Measurements from ENCODE around the gene ACOT7. TPM values are rescaled to one million over a fixed set of nuclear protein-coding genes. Genes with fewer than 3 reads are reported as not detected.
"Not testable (repeated sequence)": the region's sequence is repeated elsewhere in the genome, so short reads cannot be mapped to it uniquely, and the experiment has no call there.

ACOT7 gene
- total RNA-seq, 1 experiment from 2014 or later, result 120 TPM

DNA sequence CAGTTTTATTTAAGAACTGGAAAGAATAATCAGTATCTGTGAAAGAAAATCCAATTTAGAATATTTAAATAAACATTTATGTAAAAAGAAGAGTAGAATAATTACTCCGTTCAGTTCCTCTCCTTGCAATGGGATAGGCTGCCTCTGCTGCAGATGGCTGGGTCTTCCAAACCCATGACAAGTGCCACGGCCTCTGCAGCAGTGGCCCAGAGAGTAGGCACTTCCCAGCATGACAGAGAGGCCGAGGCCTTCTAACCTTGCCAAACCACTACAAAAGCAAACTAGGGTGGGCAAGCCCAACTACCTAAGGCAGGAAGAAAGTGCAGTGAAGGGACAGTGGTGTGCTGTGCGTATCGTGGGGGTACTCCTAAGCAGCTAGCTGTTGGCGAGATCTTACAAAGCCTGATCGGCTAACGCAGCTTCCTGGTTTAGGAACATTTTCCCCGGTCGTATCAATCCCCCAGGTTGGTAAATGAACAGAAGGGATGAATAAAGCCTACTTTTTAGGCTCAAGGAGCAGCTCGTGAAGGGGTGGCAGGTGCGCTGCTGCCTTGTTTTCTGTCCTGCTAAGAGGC, 172.3 kb downstream of the ACOT7 start:
- 0 out of 2 replicates have a peak, but pooled peaks cover 6% of the 10 kb centered on the region for H3K36me3 ChIP-seq (ENCODE audit: control insufficient read depth, insufficient read depth, low read length)
- no peaks in the 10 kb centered on the region for H3K27me3 ChIP-seq (ENCODE audit: control insufficient read depth, insufficient read depth, low read length)
- H3K9me3 ChIP-seq (ENCODE audit: control insufficient read depth, insufficient read depth, low read depth, low read length), result no peaks in the 10 kb centered on the region
- H3K27ac ChIP-seq (ENCODE audit: low read length), result no peak overlapping the region
- CTCF ChIA-PET, result interaction anchor here (0.5 to 0.6 kb wide), 2 partner anchors 9 to 12 kb away, joined by 3 read pairs; no protein-coding TSS in a partner anchor
- no TSS peak for BruUV-seq (replicated peaks)
- TF ChIP-seq POLR2AphosphoS5 (IDR thresholded peaks at IDR 0.05; ENCODE audit: low read depth, low read length), result peak; percentile 58
- no peak for TF ChIP-seq TCF7L2 (IDR thresholded peaks at IDR 0.05; ENCODE audit: low read depth, low read length)
- no peak overlapping the region for H3K4me3 ChIP-seq (ENCODE audit: low read depth in 2 of 2, low read length in 2 of 2)
- H3K4me1 ChIP-seq (ENCODE audit: control insufficient read depth, insufficient read depth, low read length), result peaks cover 14% of the 10 kb centered on the region
- intact Hi-C loops (cut with micrococcal nuclease; ENCODE audit: unreplicated experiment) (no loop called here), in situ Hi-C loops (cut with HindIII; ENCODE audit: low pct_unique_long_range_greater_than_20kb, low sequenced_read_pairs) (no loop called here)
- no peak for DNase-seq (ENCODE audit: low read depth, low spot score)
- POLR2A ChIA-PET, result no interaction called here
- ATAC-seq, result no peak

- Histone ChIP-seq H3K9me3 (ENCODE audit: control insufficient read depth, insufficient read depth, low read depth, low read length) (no peaks in the 10 kb centered on the region), H3K4me1 (ENCODE audit: control insufficient read depth, insufficient read depth, low read length) (peaks cover 14% of the 10 kb centered on the region), H3K27ac (ENCODE audit: low read length) (0 out of 2 replicates have a peak overlapping the region, but pooled peaks have one; percentile 29), H3K27me3 (ENCODE audit: control insufficient read depth, insufficient read depth, low read length) (no peaks in the 10 kb centered on the region), H3K36me3 (ENCODE audit: control insufficient read depth, insufficient read depth, low read length) (0 out of 2 replicates have a peak, but pooled peaks cover 6% of the 10 kb centered on the region), H3K4me3 (ENCODE audit: low read depth in 2 of 2, low read length in 2 of 2) (no peak overlapping the region)
- DNase-seq (ENCODE audit: low read depth, low spot score) (no peak), ATAC-seq (0 out of 2 replicates have a peak, but pooled peaks have one; percentile 11)
- ChIA-PET POLR2A (no interaction called here), CTCF (interaction anchor here (0.6 kb wide), 1 partner anchor 10 kb away, joined by 4 read pairs; no protein-coding TSS in a partner anchor)
- no peak for TF ChIP-seq CTCF (IDR thresholded peaks at IDR 0.05)
- in situ Hi-C loops (cut with HindIII; ENCODE audit: low pct_unique_long_range_greater_than_20kb, low sequenced_read_pairs), result no loop called here
- BruUV-seq (replicated peaks), result no TSS peak
- intact Hi-C loops (cut with micrococcal nuclease; ENCODE audit: unreplicated experiment), result no loop called here
These were observed 173.3 kb downstream of the ACOT7 start for GRCh38 chr1:6220236-6220635.

DNA sequence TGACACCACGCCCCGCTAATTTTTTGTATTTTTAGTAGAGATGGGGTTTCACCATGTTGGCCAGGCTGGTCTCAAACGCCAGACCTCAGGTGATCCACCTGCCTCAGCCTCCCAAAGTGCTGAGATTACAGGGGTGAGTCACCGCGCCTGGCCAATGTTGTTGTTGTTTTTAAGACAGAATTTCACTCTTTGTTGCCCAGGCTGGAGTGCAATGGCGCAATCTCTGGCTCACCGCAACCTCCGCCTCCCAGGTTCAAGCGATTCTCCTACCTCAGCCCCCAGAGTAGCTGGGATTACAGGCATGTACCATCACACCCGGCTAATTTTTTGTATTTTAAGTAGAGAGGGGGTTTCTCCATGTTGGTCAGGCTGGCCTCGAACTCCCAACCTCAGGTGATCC, 173.9 kb downstream of the ACOT7 start:
- intact Hi-C loops (cut with micrococcal nuclease; ENCODE audit: unreplicated experiment); DNase-seq (ENCODE audit: low read depth, low spot score); ATAC-seq; H3K27ac ChIP-seq (ENCODE audit: low read length); BruUV-seq (replicated peaks); H3K36me3 ChIP-seq (ENCODE audit: control insufficient read depth, insufficient read depth, low read length); H3K9me3 ChIP-seq (ENCODE audit: control insufficient read depth, insufficient read depth, low read depth, low read length); POLR2A ChIA-PET; in situ Hi-C loops (cut with HindIII; ENCODE audit: low pct_unique_long_range_greater_than_20kb, low sequenced_read_pairs); H3K4me1 ChIP-seq (ENCODE audit: control insufficient read depth, insufficient read depth, low read length); H3K27me3 ChIP-seq (ENCODE audit: control insufficient read depth, insufficient read depth, low read length); H3K4me3 ChIP-seq (ENCODE audit: low read depth in 2 of 2, low read length in 2 of 2): not testable (repeated sequence)
- CTCF ChIA-PET, result interaction anchor here (0.6 kb wide), 1 partner anchor 11 kb away, joined by 4 read pairs; no protein-coding TSS in a partner anchor

- Histone ChIP-seq H3K4me3 (ENCODE audit: low read depth in 2 of 2, low read length in 2 of 2) (no peak overlapping the region), H3K36me3 (ENCODE audit: control insufficient read depth, insufficient read depth, low read length) (no peaks in the 10 kb centered on the region), H3K27me3 (ENCODE audit: control insufficient read depth, insufficient read depth, low read length) (no peaks in the 10 kb centered on the region), H3K9me3 (ENCODE audit: control insufficient read depth, insufficient read depth, low read depth, low read length) (no peaks in the 10 kb centered on the region), H3K27ac (ENCODE audit: low read length) (no peak overlapping the region), H3K4me1 (ENCODE audit: control insufficient read depth, insufficient read depth, low read length) (no peaks in the 10 kb centered on the region; the same call in 1 of the 2 replicates)
- intact Hi-C loops (cut with micrococcal nuclease; ENCODE audit: unreplicated experiment), result no loop called here
- ATAC-seq (no peak), DNase-seq (ENCODE audit: low read depth, low spot score) (no peak)
- no TSS peak for BruUV-seq (replicated peaks)
- in situ Hi-C loops (cut with HindIII; ENCODE audit: low pct_unique_long_range_greater_than_20kb, low sequenced_read_pairs), result no loop called here
- ChIA-PET POLR2A (no interaction called here), CTCF (interaction anchor here (0.7 kb wide), 1 partner anchor 14 kb away, joined by 12 read pairs; no protein-coding TSS in a partner anchor)
- TF ChIP-seq SIN3A (IDR thresholded peaks at IDR 0.05; ENCODE audit: borderline replicate concordance, insufficient read depth, low read depth, low read length) (no peak), POLR2AphosphoS5 (IDR thresholded peaks at IDR 0.05; ENCODE audit: low read depth, low read length) (no peak), CTCF (IDR thresholded peaks at IDR 0.05) (no peak), REST (IDR thresholded peaks at IDR 0.05; ENCODE audit: insufficient read depth in 1 of 2, low read depth in 2 of 2, low read length in 1 of 2) (no peak), TCF7L2 (IDR thresholded peaks at IDR 0.05; ENCODE audit: low read depth, low read length) (no peak)
These were observed 175.0 kb downstream of the ACOT7 start for GRCh38 chr1:6218375-6219164.

Data from Panc1 (cell line).